Trophoblast cell (in vitro differentiated cells and primary cell): ENCODE data around the gene ADARB2.
A peak's percentile ranks its signal among the peaks of the same experiment; 100 is the strongest.

Source experiments
- DNase-seq, 2 donors: peaks; one replicate each; pipeline ENCODE4 v3.0.0-alpha.2; 2016
- H2AFZ ChIP-seq: 2 replicates; pipeline ENCODE4 v1.6.1; 2013; ENCODE audit warnings: low read length, moderate library complexity, mild to moderate bottlenecking; ENCODE audit not compliant: insufficient read depth, poor library complexity
- H2AK5ac ChIP-seq: 2 replicates; pipeline ENCODE4 v1.6.1; 2013; ENCODE audit warnings: mild to moderate bottlenecking, low read length
- H2BK120ac ChIP-seq: 2 replicates; pipeline ENCODE4 v1.6.1; 2013; ENCODE audit warnings: low read length, mild to moderate bottlenecking, moderate library complexity; ENCODE audit not compliant: insufficient read depth, poor library complexity
- H2BK12ac ChIP-seq: 2 replicates; pipeline ENCODE4 v1.6.1; 2013; ENCODE audit warnings: mild to moderate bottlenecking, low read length, moderate library complexity
- H2BK5ac ChIP-seq: 2 replicates; pipeline ENCODE4 v1.6.1; 2013; ENCODE audit warnings: low read length, low read depth, moderate library complexity, mild to moderate bottlenecking; ENCODE audit not compliant: poor library complexity
- H3K14ac ChIP-seq: 2 replicates; pipeline ENCODE4 v1.6.1; 2013; ENCODE audit warnings: mild to moderate bottlenecking, low read length
- H3K18ac ChIP-seq: 2 replicates; pipeline ENCODE4 v1.6.1; 2013; ENCODE audit warnings: mild to moderate bottlenecking, low read length
- H3K23ac ChIP-seq: 2 replicates; pipeline ENCODE4 v1.6.1; 2013; ENCODE audit warnings: low read length
- H3K27ac ChIP-seq: 2 replicates; pipeline ENCODE4 v1.5.1; 2013; ENCODE audit warnings: low read depth, mild to moderate bottlenecking, inconsistent platforms, low read length, moderate library complexity
- H3K27me3 ChIP-seq: 2 replicates; pipeline ENCODE4 v1.6.1; 2013; ENCODE audit warnings: inconsistent platforms, mild to moderate bottlenecking, low read length, moderate library complexity; ENCODE audit not compliant: insufficient read depth
- H3K36me3 ChIP-seq, 2 experiments: 1 replicate in 1 of 2; 2 replicates in 1 of 2; pipeline ENCODE4 v1.6.1; 2013; ENCODE audit warnings: low read length in 2 of 2, mild to moderate bottlenecking in 2 of 2, moderate library complexity in 1 of 2; ENCODE audit not compliant: insufficient read depth in 2 of 2, control insufficient read depth in 1 of 2
- H3K4ac ChIP-seq: 2 replicates; pipeline ENCODE4 v1.6.1; 2013; ENCODE audit warnings: low read depth, mild to moderate bottlenecking, low read length, moderate library complexity
- H3K4me1 ChIP-seq, 2 experiments: 1 replicate in 1 of 2; 2 replicates in 1 of 2; pipeline ENCODE4 v1.6.1; 2013; ENCODE audit warnings: low read length in 2 of 2, mild to moderate bottlenecking in 2 of 2, moderate library complexity in 1 of 2; ENCODE audit not compliant: insufficient read depth in 2 of 2, control insufficient read depth in 1 of 2
- H3K4me2 ChIP-seq: 2 replicates; pipeline ENCODE4 v1.6.1; 2013; ENCODE audit warnings: inconsistent platforms, mild to moderate bottlenecking, low read length, moderate library complexity
- H3K4me3 ChIP-seq: 2 replicates; pipeline ENCODE4 v1.5.1; 2013; ENCODE audit warnings: mild to moderate bottlenecking, low read depth, low read length, inconsistent platforms
- H3K79me1 ChIP-seq: one replicate; pipeline ENCODE4 v1.6.1; 2013; ENCODE audit warnings: low read length
- H3K79me2 ChIP-seq: 2 replicates; pipeline ENCODE4 v1.6.1; 2013; ENCODE audit warnings: low read length, mild to moderate bottlenecking; ENCODE audit not compliant: control insufficient read depth, insufficient read depth, poor library complexity
- H3K9ac ChIP-seq: 2 replicates; pipeline ENCODE4 v1.6.1; 2013; ENCODE audit warnings: mild to moderate bottlenecking, low read length
- H3K9me3 ChIP-seq: 2 replicates; pipeline ENCODE4 v1.6.1; 2013; ENCODE audit warnings: low read depth, mild to moderate bottlenecking, control low read depth, inconsistent platforms, low read length; ENCODE audit not compliant: insufficient read depth
- H4K12ac ChIP-seq: 2 replicates; pipeline ENCODE4 v1.6.1; 2013; ENCODE audit warnings: low read depth, mild to moderate bottlenecking, low read length, moderate library complexity
- H4K8ac ChIP-seq: 2 replicates; pipeline ENCODE4 v1.6.1; 2013; ENCODE audit warnings: low read depth, mild to moderate bottlenecking, low read length, moderate library complexity
- H4K91ac ChIP-seq: one replicate; pipeline ENCODE4 v1.6.1; 2013; ENCODE audit warnings: low read depth, mild to moderate bottlenecking, low read length, moderate library complexity
- WGBS: extraction: QIAGEN DNeasy Blood & Tissue Kit; methylation state at CpG from one replicate; pipeline ENCODE4 v1.1.7; 2013; ENCODE audit warnings: missing lambda C conversion rate; ENCODE audit not compliant: insufficient read length, insufficient coverage; ENCODE audit errors: extremely low coverage; 5-methylcytosine and 5-hydroxymethylcytosine counted together

ADARB2 gene

DNA sequence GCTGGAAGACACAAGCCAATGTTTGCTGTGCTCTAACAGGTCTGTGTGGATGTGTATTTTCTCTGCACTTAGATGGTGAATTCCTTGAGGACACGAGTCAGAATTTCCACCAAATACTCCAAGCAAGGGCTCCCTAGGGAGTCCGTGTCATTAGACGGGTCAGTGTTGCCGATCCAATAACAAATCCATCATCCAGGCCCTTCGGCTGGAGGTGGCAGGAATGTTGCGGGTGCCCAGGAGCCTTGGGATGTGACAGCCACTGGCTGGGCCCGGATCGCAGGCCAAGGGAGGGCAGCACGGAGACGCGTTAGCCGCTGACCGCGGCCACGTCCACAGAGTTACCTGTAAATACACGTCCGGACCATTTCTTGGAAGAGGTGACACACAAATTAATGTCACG is 494.4 kb downstream of the ADARB2 start:
- no peak overlapping the region for H2AFZ ChIP-seq
- no peak overlapping the region for H4K91ac ChIP-seq
- no peak overlapping the region for H3K18ac ChIP-seq
- H3K36me3 ChIP-seq, result no peaks in the 10 kb centered on the region
- no peak overlapping the region for H2BK5ac ChIP-seq
- H2BK12ac ChIP-seq, result no peak overlapping the region
- no peak overlapping the region for H2BK120ac ChIP-seq
- H3K9me3 ChIP-seq, result peaks cover 9% of the 10 kb centered on the region
- H4K8ac ChIP-seq, result no peak overlapping the region
- DNase-seq, result no peak
- H3K9ac ChIP-seq, result no peak overlapping the region
- H2AK5ac ChIP-seq, result no peak overlapping the region
- peaks cover 0 to 3% of the 10 kb centered on the region in 2 experiments for H3K4me1 ChIP-seq
- peaks cover 9% of the 10 kb centered on the region for H3K27me3 ChIP-seq
- H3K27ac ChIP-seq, result no peak overlapping the region
- no CpG with 5 or more reads among the region's 18 CpGs for WGBS
- no peak overlapping the region for H3K23ac ChIP-seq
- H3K79me2 ChIP-seq, result no peaks in the 10 kb centered on the region
- H4K12ac ChIP-seq, result no peak overlapping the region
- no peak overlapping the region for H3K4me3 ChIP-seq
- no peak overlapping the region for H3K4ac ChIP-seq
- no peaks in the 10 kb centered on the region for H3K79me1 ChIP-seq
- H3K4me2 ChIP-seq, result no peak overlapping the region
- no peak overlapping the region for H3K14ac ChIP-seq

DNA sequence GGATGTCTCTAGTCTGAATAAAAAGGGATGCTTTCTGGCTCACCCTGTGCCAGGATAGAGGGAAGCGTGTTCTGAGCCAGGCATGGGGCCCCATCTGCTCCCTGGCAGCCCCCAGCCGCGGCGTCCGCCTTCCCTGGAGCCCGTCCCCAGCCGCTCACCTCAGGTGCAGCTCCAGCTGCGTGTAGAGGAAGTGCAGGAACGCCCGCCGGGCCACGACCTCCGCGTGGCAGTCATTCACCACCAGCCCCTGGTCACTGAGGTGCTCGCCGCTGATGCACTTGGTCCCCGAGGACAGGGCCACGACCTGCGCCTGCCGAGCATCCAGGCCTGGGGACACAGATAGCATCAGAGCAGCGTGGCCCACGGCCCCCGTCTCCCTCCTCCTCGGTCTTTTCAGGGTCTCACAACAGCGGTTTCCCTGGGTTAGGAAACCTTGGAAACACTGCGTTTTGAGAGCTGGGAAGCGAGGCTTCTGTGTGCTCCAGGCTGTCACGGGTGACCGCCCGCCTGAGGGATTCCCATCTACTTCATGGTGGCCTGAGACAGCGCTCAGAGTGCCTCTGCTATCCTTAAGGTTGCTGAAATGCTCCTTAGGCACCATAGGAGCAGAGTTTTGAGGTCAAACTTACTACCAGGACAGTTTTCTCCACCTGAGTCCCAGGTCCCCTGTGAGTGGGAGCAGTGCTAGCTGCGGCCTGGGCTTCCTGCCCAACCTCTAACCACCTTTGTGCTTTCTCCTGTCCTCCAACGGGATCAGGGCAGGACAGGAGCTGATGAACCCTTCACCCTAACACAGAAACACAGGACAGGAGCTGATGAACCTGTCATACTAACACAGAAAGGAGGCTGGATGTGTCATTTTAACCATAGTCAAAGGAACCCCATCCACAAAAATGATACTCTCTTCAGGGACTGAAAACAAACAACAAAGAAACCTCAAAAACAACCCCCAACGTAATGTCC is 495.1 kb downstream of the ADARB2 start:
- no peak overlapping the region for H2AK5ac ChIP-seq
- no peak overlapping the region for H3K23ac ChIP-seq
- no peak overlapping the region for H3K4me2 ChIP-seq
- H2AFZ ChIP-seq, result no peak overlapping the region
- H4K91ac ChIP-seq, result no peak overlapping the region
- no peak overlapping the region for H3K14ac ChIP-seq
- H3K27me3 ChIP-seq, result peaks cover 9% of the 10 kb centered on the region
- no CpG with 5 or more reads among the region's 34 CpGs for WGBS
- no peak overlapping the region for H3K4me3 ChIP-seq
- H3K27ac ChIP-seq, result no peak overlapping the region
- no peak overlapping the region for H4K8ac ChIP-seq
- no peak for DNase-seq
- H3K4ac ChIP-seq, result no peak overlapping the region
- peaks cover 0 to 3% of the 10 kb centered on the region in 2 experiments for H3K4me1 ChIP-seq
- no peak overlapping the region for H2BK120ac ChIP-seq
- H3K36me3 ChIP-seq, result no peaks in the 10 kb centered on the region
- no peak overlapping the region for H2BK12ac ChIP-seq
- H3K79me2 ChIP-seq, result no peaks in the 10 kb centered on the region
- no peak overlapping the region for H2BK5ac ChIP-seq
- no peak overlapping the region for H4K12ac ChIP-seq
- H3K18ac ChIP-seq, result no peak overlapping the region
- H3K79me1 ChIP-seq, result no peaks in the 10 kb centered on the region
- H3K9ac ChIP-seq, result no peak overlapping the region
- H3K9me3 ChIP-seq, result peaks cover 9% of the 10 kb centered on the region

DNA sequence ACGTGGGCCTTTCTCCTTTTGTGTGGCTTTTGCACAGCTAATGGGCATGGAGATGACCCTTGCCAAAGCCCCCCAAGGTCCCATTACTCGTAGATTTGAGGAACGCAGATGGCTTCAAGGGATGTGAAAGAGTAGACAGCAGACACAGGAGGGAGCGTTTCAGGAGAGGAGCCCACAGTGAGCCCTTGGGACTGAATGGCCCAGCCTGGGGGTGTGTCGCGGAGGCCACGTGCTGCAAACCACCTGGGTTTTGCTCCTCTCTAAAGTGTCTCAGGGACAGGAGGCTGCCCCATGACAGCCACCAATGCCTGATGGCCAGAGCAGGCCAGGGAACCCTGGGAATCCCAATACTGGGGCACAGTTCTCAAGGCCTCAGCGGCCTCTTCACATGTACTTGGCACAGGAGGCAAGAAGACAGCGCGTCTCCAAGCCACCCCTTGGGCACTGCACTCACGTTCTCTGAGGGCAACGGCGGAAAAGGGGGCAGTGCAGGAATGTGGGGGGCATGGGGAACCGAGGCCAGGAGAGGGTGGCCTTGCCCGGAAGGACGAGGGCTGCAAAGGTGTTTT is 495.9 kb downstream of the ADARB2 start:
- Histone ChIP-seq H4K8ac (no peak overlapping the region), H3K4ac (no peak overlapping the region), H3K4me1 (peaks cover 0 to 3% of the 10 kb centered on the region in 2 experiments), H4K91ac (no peak overlapping the region), H2AFZ (no peak overlapping the region), H3K27me3 (peaks cover 9% of the 10 kb centered on the region), H3K9me3 (peaks cover 9% of the 10 kb centered on the region), H3K79me1 (no peaks in the 10 kb centered on the region), H3K23ac (no peak overlapping the region), H3K14ac (no peak overlapping the region), H3K27ac (no peak overlapping the region), H2BK120ac (no peak overlapping the region), H3K36me3 (no peaks in the 10 kb centered on the region), H4K12ac (no peak overlapping the region), H3K4me3 (no peak overlapping the region), H3K4me2 (no peak overlapping the region), H2AK5ac (no peak overlapping the region), H3K9ac (no peak overlapping the region), H2BK5ac (no peak overlapping the region), H3K79me2 (no peaks in the 10 kb centered on the region), H2BK12ac (no peak overlapping the region), H3K18ac (no peak overlapping the region)
- no peak for DNase-seq
- no CpG with 5 or more reads among the region's 16 CpGs for WGBS

DNA sequence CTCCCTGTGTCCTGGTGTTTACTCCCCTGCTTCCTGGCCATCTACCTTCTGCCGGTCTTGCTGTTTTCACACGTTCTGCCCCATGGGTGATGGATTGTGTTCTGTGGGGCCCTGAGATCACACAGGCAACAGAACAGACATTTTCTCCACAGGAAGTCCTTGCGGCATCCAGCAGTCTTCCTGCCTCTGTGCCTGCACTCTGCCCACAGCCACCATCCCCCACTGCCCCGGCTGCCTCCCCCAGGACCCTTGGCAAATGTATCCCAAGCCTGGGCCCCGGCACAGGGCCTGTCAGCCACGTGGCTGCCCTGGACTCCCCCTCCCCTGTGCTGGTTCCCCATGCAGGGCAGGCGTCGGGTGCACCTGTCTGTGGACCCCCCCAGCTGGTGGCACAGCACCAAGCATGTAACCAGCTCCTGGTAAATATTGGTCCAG is 497.0 kb downstream of the ADARB2 start:
- DNase-seq, result no peak
- H2BK5ac ChIP-seq, result no peak overlapping the region
- H3K18ac ChIP-seq, result no peak overlapping the region
- H2AFZ ChIP-seq, result no peak overlapping the region
- peaks cover 9% of the 10 kb centered on the region for H3K9me3 ChIP-seq
- H3K79me1 ChIP-seq, result no peaks in the 10 kb centered on the region
- no peak overlapping the region for H3K14ac ChIP-seq
- H4K8ac ChIP-seq, result no peak overlapping the region
- no peak overlapping the region for H3K27ac ChIP-seq
- H3K27me3 ChIP-seq, result peaks cover 9% of the 10 kb centered on the region
- peaks cover 0 to 3% of the 10 kb centered on the region in 2 experiments for H3K4me1 ChIP-seq
- no peak overlapping the region for H4K12ac ChIP-seq
- H3K23ac ChIP-seq, result no peak overlapping the region
- H3K9ac ChIP-seq, result no peak overlapping the region
- H2BK12ac ChIP-seq, result no peak overlapping the region
- H3K79me2 ChIP-seq, result no peaks in the 10 kb centered on the region
- WGBS, result no CpG with 5 or more reads among the region's 8 CpGs
- H3K4ac ChIP-seq, result no peak overlapping the region
- no peak overlapping the region for H3K4me3 ChIP-seq
- H3K4me2 ChIP-seq, result peak overlapping the region; percentile 39
- H2BK120ac ChIP-seq, result no peak overlapping the region
- H3K36me3 ChIP-seq, result no peaks in the 10 kb centered on the region
- no peak overlapping the region for H2AK5ac ChIP-seq
- no peak overlapping the region for H4K91ac ChIP-seq
